H1 (cell line): ENCODE measurements around the gene WAC. TPM values are rescaled to one million over a fixed set of nuclear protein-coding genes. Genes with fewer than 3 reads are reported as not detected.

ENCODE experiments used
- CTCF ChIA-PET: fragments of 300-600 bp; sonication (Branson Sonifier 250); formaldehyde crosslinking; loops from one replicate; lab custom pipeline; 2021; ENCODE audit not compliant: partially characterized antibody; lab: Charles Lee
- POLR2A ChIA-PET: fragments of 300-600 bp; sonication (Branson Sonifier 250); formaldehyde crosslinking; loops from one replicate; lab custom pipeline; 2021; ENCODE audit warnings: inconsistent platforms; ENCODE audit not compliant: partially characterized antibody; lab: Charles Lee
- DNase-seq, 2 experiments: peaks; one replicate each; pipeline versions ENCODE4 v3.0.0 to v3.0.0-alpha.2; 2010 to 2022; ENCODE audit warnings: low spot score in 2 of 2, low read depth in 1 of 2, mixed read lengths in 1 of 2
- FAIRE-seq: peaks from 2 replicates; lab custom pipeline; 2011; peaks lifted over from hg19 to GRCh38; lab: Jason Lieb, UNC
- H2AFZ ChIP-seq: 2 replicates; pipeline ENCODE4 v1.8.1; 2012; ENCODE audit warnings: low read length, inconsistent platforms
- H2AK5ac ChIP-seq: 2 replicates; pipeline ENCODE4 v1.6.1; 2013; ENCODE audit warnings: low read depth, low read length
- H2BK120ac ChIP-seq: replicated peaks from 2 replicates; pipeline ENCODE3; 2013; ENCODE audit warnings: low read depth, low read length, inconsistent platforms
- H2BK12ac ChIP-seq: 2 replicates; pipeline ENCODE4 v1.6.1; 2013; ENCODE audit warnings: low read depth, low read length
- H2BK15ac ChIP-seq: 2 replicates; pipeline ENCODE4 v1.6.1; 2013; ENCODE audit warnings: low read length
- H2BK20ac ChIP-seq: 2 replicates; pipeline ENCODE4 v1.6.1; 2013; ENCODE audit warnings: low read length
- H2BK5ac ChIP-seq: 2 replicates; pipeline ENCODE4 v1.6.1; 2013; ENCODE audit warnings: low read depth, low read length
- H3K14ac ChIP-seq: 2 replicates; pipeline ENCODE4 v1.6.1; 2013; ENCODE audit warnings: inconsistent platforms; ENCODE audit not compliant: insufficient read length
- H3K18ac ChIP-seq: 2 replicates; pipeline ENCODE4 v1.6.1; 2013; ENCODE audit warnings: low read length; ENCODE audit errors: extremely low read depth
- H3K23ac ChIP-seq: 2 replicates; pipeline ENCODE4 v1.6.1; 2013; ENCODE audit warnings: inconsistent platforms; ENCODE audit not compliant: insufficient read length
- H3K23me2 ChIP-seq: 2 replicates; pipeline ENCODE4 v1.6.1; 2013; ENCODE audit warnings: low read depth, low read length
- H3K27ac ChIP-seq: 2 replicates; pipeline ENCODE4 v1.6.1; 2011; ENCODE audit warnings: low read depth, low read length, inconsistent platforms
- H3K27me3 ChIP-seq, 4 experiments: replicated peaks in 1 of 4; 1 replicate in 1 of 4; 2 replicates in 3 of 4; pipeline versions ENCODE4 v1.6.1 to v1.8.1; 2011 to 2013; ENCODE audit warnings: low read length in 3 of 4, mild to moderate bottlenecking in 3 of 4, inconsistent platforms in 2 of 4, mixed read lengths in 2 of 4, moderate library complexity in 1 of 4; ENCODE audit not compliant: control insufficient read depth in 3 of 4, insufficient read depth in 3 of 4; ENCODE audit errors: extremely low read depth in 1 of 4
- H3K36me3 ChIP-seq, 4 experiments: 2 replicates each; pipeline versions ENCODE4 v1.6.1 to v1.8.1; 2011 to 2013; ENCODE audit warnings: mild to moderate bottlenecking in 4 of 4, low read length in 3 of 4, moderate library complexity in 2 of 4, control low read depth in 1 of 4, inconsistent platforms in 1 of 4; ENCODE audit not compliant: insufficient read depth in 4 of 4, control insufficient read depth in 2 of 4
- H3K4ac ChIP-seq: replicated peaks from 2 replicates; pipeline ENCODE3; 2013; ENCODE audit warnings: low read length, low read depth, mixed read lengths, inconsistent platforms; ENCODE audit not compliant: insufficient read length
- H3K4me1 ChIP-seq, 4 experiments: replicated peaks in 1 of 4; 1 replicate in 1 of 4; 2 replicates in 3 of 4; pipeline versions ENCODE4 v1.6.1 to v1.8.1; 2011 to 2013; ENCODE audit warnings: low read length in 3 of 4, inconsistent platforms in 2 of 4, mixed read lengths in 1 of 4; ENCODE audit not compliant: insufficient read depth in 4 of 4, control insufficient read depth in 3 of 4
- H3K4me2 ChIP-seq, 2 experiments: 2 replicates each; pipeline versions ENCODE4 v1.6.1 to v1.8.1; 2011 to 2013; ENCODE audit warnings: low read depth in 2 of 2, low read length in 2 of 2, control low read depth in 1 of 2, inconsistent platforms in 1 of 2, mild to moderate bottlenecking in 1 of 2; ENCODE audit not compliant: insufficient read depth in 1 of 2
- H3K4me3 ChIP-seq, 4 experiments: fragments of 200-600, 300-600 bp in 1 of 4; sonication (generic), shearing (Covaris generic), sonication (Bioruptor Twin) in 1 of 4; 2 replicates each; pipeline versions ENCODE4 v1.5.1 to v1.8.1; 2011 to 2016; ENCODE audit warnings: low read length in 4 of 4, low read depth in 3 of 4, control low read depth in 2 of 4, inconsistent platforms in 2 of 4, mild to moderate bottlenecking in 2 of 4, mixed read lengths in 1 of 4, moderate library complexity in 1 of 4; ENCODE audit not compliant: insufficient read depth in 2 of 4; ENCODE audit errors: extremely low read depth in 1 of 4
- H3K56ac ChIP-seq: replicated peaks from 2 replicates; pipeline ENCODE3; 2013; ENCODE audit warnings: low read depth, mild to moderate bottlenecking, mixed read lengths, low read length, inconsistent platforms; ENCODE audit not compliant: insufficient read length
- H3K79me1 ChIP-seq: 2 replicates; pipeline ENCODE4 v1.6.1; 2013; ENCODE audit warnings: low read depth, low read length, control low read depth
- H3K79me2 ChIP-seq, 2 experiments: 2 replicates each; pipeline versions ENCODE4 v1.6.1 to v1.8.1; 2012 to 2013; ENCODE audit warnings: low read length in 2 of 2, mild to moderate bottlenecking in 2 of 2, inconsistent platforms in 1 of 2; ENCODE audit not compliant: insufficient read depth in 2 of 2, control insufficient read depth in 1 of 2
- H3K9ac ChIP-seq, 4 experiments: replicated peaks in 1 of 4; 1 replicate in 1 of 4; 2 replicates in 3 of 4; pipeline versions ENCODE4 v1.6.1 to v1.8.1; 2011 to 2013; ENCODE audit warnings: low read depth in 3 of 4, low read length in 3 of 4, control low read depth in 2 of 4, mild to moderate bottlenecking in 2 of 4, moderate library complexity in 2 of 4, inconsistent platforms in 1 of 4; ENCODE audit errors: extremely low read depth in 1 of 4
- H3K9me3 ChIP-seq, 2 experiments: 2 replicates each; pipeline versions ENCODE4 v1.6.1 to v1.8.1; 2012 to 2013; ENCODE audit warnings: mild to moderate bottlenecking in 2 of 2, moderate library complexity in 2 of 2, control low read depth in 1 of 2, inconsistent platforms in 1 of 2, low read depth in 1 of 2, low read length in 1 of 2, mixed read lengths in 1 of 2; ENCODE audit not compliant: insufficient read depth in 2 of 2
- H4K20me1 ChIP-seq, 2 experiments: replicated peaks in 1 of 2; 2 replicates each; pipeline versions ENCODE3 to v1.8.1; 2011 to 2013; ENCODE audit warnings: inconsistent platforms in 2 of 2, low read length in 2 of 2, mild to moderate bottlenecking in 1 of 2; ENCODE audit not compliant: insufficient read depth in 2 of 2, control insufficient read depth in 1 of 2
- H4K5ac ChIP-seq: 2 replicates; pipeline ENCODE4 v1.6.1; 2013; ENCODE audit warnings: low read length, low read depth, mixed read lengths, inconsistent platforms; ENCODE audit not compliant: insufficient read length
- H4K8ac ChIP-seq: 2 replicates; pipeline ENCODE4 v1.8.0; 2013; ENCODE audit warnings: mild to moderate bottlenecking, moderate library complexity, low read length, inconsistent platforms; ENCODE audit not compliant: insufficient read depth; ENCODE audit errors: extremely low read depth
- H4K91ac ChIP-seq: replicated peaks from 2 replicates; pipeline ENCODE3; 2013; ENCODE audit warnings: low read length, mixed read lengths, inconsistent platforms; ENCODE audit not compliant: insufficient read length
- CBX5 ChIP-seq: fragments of 300-800, 300-1000 bp; sonication (generic); IDR thresholded peaks from 2 replicates; pipeline ENCODE4 v1.7.1; 2016; ENCODE audit warnings: antibody characterized with exemption, low read length, low read depth
- CREB1 ChIP-seq: IDR thresholded peaks from 2 replicates; pipeline ENCODE4 v1.6.1; 2012; ENCODE audit warnings: inconsistent platforms
- JUN ChIP-seq: IDR thresholded peaks from 2 replicates; pipeline ENCODE4 v1.6.1; 2011; ENCODE audit warnings: low read depth, mild to moderate bottlenecking, improper control_type of control experiment, low read length
- KDM5A ChIP-seq: fragments of 200-600 bp; IDR thresholded peaks from 2 replicates; pipeline ENCODE4 v1.7.1; 2012; ENCODE audit warnings: mild to moderate bottlenecking, low read length, inconsistent platforms, mixed read lengths
- NRF1 ChIP-seq: IDR thresholded peaks from 2 replicates; pipeline ENCODE4 v1.6.1; 2011; ENCODE audit warnings: mild to moderate bottlenecking, low read depth, low read length, improper control_type of control experiment
- TAF1 ChIP-seq: IDR thresholded peaks from 2 replicates; pipeline ENCODE4 v1.6.1; 2011; ENCODE audit warnings: mild to moderate bottlenecking, low read depth, low read length
- TCF12 ChIP-seq: IDR thresholded peaks from 2 replicates; pipeline ENCODE4 v1.6.1; 2011; ENCODE audit warnings: low read depth, mild to moderate bottlenecking, low read length
- YY1 ChIP-seq: IDR thresholded peaks from 2 replicates; pipeline ENCODE4 v1.6.1; 2011; ENCODE audit warnings: low read depth, mild to moderate bottlenecking, low read length
- ZNF274 ChIP-seq: IDR thresholded peaks from 2 replicates; pipeline ENCODE4 v1.7.0; 2012; ENCODE audit warnings: low read length, borderline replicate concordance; ENCODE audit errors: extremely low read depth
- WGBS, 2 experiments: shearing (Covaris generic) in 1 of 2; methylation state at CpG; one replicate each; pipeline versions ENCODE4 v1.1.6 to v1.1.7; 2013 to 2015; ENCODE audit warnings: low lambda C conversion rate in 2 of 2, mixed read lengths in 2 of 2, inconsistent platforms in 1 of 2, low coverage in 1 of 2, missing lambda C conversion rate in 1 of 2; ENCODE audit not compliant: insufficient replicate concordance in 2 of 2, insufficient coverage in 1 of 2, insufficient read length in 1 of 2; ENCODE audit errors: extremely low coverage in 1 of 2, missing lambda C conversion rate in 1 of 2; 5-methylcytosine and 5-hydroxymethylcytosine counted together
- polyA plus RNA-seq, 7 experiments: library from polyadenylated mRNA; depleted of rRNA in 3 of 7; stranded (reverse) in 5 of 7; unstranded in 2 of 7; fragments of >200 nt in 5 of 7; fragments of 200-250 nt in 2 of 7; gene quantifications; 1 replicate in 5 of 7; 2 replicates in 1 of 7; 4 replicates in 1 of 7; pipeline versions ENCODE4 v1.2.1 to v1.2.3, GENCODE V29; 2011 to 2013; ENCODE audit warnings: missing spikeins in 2 of 7, mixed read lengths in 2 of 7
- total RNA-seq: library from RNA; stranded (reverse); fragmentation: NEBNext Ultra II Directional; extraction: Animal tissue kit (Norgen Biotek cat#: 25700); gene quantifications from 2 replicates; pipeline ENCODE4 v1.2.1, GENCODE V29; 2021
- TF ChIP-seq, protein P1 (sequence below): IDR thresholded peaks from 2 replicates; pipeline ENCODE4 v1.6.1; 2011; ENCODE audit warnings: low read depth, mild to moderate bottlenecking, low read length; ENCODE audit not compliant: insufficient read depth
- TF ChIP-seq, protein P2 (sequence below): IDR thresholded peaks from 2 replicates; pipeline ENCODE4 v1.6.1; 2012; ENCODE audit warnings: low read length, inconsistent platforms

The WAC gene
- total and polyA plus RNA-seq, 2 of the 8 experiments (the other 6 are each of a cell fraction or from before 2014, with no cell fraction given) = 72.9 to 128 TPM

DNA sequence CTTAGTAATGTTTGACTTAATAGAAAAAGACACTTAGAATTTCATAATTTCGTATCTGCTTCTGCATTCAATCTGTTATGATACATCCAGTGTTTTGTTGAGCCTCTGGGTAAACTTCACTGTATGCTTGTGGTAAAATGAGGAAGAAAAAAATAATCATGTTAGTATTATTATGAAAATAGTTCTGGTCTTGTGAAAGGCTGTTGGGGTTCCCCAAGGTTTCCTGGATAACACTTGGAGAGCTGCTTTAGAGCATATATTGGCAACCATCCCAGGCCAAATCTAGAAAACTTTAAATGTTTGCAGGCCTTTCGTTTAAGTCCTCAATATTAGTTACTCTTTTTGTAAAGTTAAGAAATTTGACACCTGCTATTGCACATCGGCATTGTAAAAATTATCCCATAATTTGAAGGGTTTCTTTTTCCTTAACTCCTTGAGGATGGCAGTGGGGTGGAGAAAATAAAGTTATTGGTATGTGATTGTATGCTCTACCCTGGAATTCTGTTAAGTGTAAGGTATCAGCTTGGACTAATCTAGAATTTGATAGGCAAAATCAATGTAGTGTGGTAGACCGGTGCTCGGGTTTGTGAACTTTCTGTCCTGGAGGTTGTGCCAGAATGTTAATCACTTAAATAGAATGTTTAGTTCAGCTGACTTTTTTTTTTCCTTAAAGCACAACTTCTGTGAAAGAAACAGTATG lies 54.5 kb downstream of the WAC start:
- Histone ChIP-seq H3K36me3 (peaks cover 12 to 77% (median 45%) of the 10 kb centered on the region in 4 experiments), H3K27ac (no peak overlapping the region), H2BK12ac (no peak overlapping the region), H3K4me2 (no peak overlapping the region), H3K4ac (no peak overlapping the region), H2BK20ac (no peak overlapping the region), H2BK5ac (no peak overlapping the region), H3K18ac (no peak overlapping the region), H3K9me3 (no peaks in the 10 kb centered on the region), H4K8ac (no peak overlapping the region), H4K5ac (no peak overlapping the region), H4K91ac (no peak overlapping the region), H3K23ac (no peak overlapping the region), H3K79me1 (peaks cover 9% of the 10 kb centered on the region; the same call in 1 of the 2 replicates), H3K9ac (no peak overlapping the region), H3K23me2 (no peaks in the 10 kb centered on the region), H2BK120ac (no peak overlapping the region), H3K4me1 (peaks cover 0 to 5% (median 0%) of the 10 kb centered on the region in 4 experiments; a peak in 4 of 7 replicates), H3K4me3 (no peak overlapping the region), H4K20me1 (peaks cover 4 to 18% of the 10 kb centered on the region in 2 experiments), H3K79me2 (peaks cover 0 to 98% of the 10 kb centered on the region in 2 experiments; a peak in 2 of 4 replicates), H2AFZ (no peak overlapping the region), H3K14ac (no peak overlapping the region), H2AK5ac (no peak overlapping the region), H3K56ac (no peak overlapping the region), H2BK15ac (no peak overlapping the region), H3K27me3 (no peaks in the 10 kb centered on the region)
- POLR2A ChIA-PET = interaction anchor here (1.3 to 1.8 kb wide), 5 partner anchors 10 to 50 kb away, joined by 3 to 5 read pairs (median 4); no protein-coding TSS in a partner anchor
- DNase-seq = no peak
- WGBS, 2 experiments = 94% methylated on average over 5 of the region's 5 CpGs; no CpG with 5 or more reads in 1 of the 2 experiments
- no peak for FAIRE-seq
- CTCF ChIA-PET = interaction anchor here (0.7 to 1.0 kb wide), 2 partner anchors 11 to 60 kb away, joined by 4 to 7 read pairs; no protein-coding TSS in a partner anchor
- TF ChIP-seq NRF1 = no peak
- no peak for TF ChIP-seq ZNF274
- TF ChIP-seq, protein P1, sequence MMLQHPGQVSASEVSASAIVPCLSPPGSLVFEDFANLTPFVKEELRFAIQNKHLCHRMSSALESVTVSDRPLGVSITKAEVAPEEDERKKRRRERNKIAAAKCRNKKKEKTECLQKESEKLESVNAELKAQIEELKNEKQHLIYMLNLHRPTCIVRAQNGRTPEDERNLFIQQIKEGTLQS = no peak
- TF ChIP-seq YY1 = no peak
- TF ChIP-seq, protein P2, sequence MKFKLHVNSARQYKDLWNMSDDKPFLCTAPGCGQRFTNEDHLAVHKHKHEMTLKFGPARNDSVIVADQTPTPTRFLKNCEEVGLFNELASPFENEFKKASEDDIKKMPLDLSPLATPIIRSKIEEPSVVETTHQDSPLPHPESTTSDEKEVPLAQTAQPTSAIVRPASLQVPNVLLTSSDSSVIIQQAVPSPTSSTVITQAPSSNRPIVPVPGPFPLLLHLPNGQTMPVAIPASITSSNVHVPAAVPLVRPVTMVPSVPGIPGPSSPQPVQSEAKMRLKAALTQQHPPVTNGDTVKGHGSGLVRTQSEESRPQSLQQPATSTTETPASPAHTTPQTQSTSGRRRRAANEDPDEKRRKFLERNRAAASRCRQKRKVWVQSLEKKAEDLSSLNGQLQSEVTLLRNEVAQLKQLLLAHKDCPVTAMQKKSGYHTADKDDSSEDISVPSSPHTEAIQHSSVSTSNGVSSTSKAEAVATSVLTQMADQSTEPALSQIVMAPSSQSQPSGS = no peak
- TF ChIP-seq KDM5A = no peak
- TF ChIP-seq CREB1 = no peak
- TF ChIP-seq TAF1 = no peak
- TF ChIP-seq JUN = no peak
- no peak for TF ChIP-seq TCF12
- TF ChIP-seq CBX5 = no peak
